HepG2 (cell line): ENCODE measurements around the gene SRCIN1. TPM values are rescaled to one million over a fixed set of nuclear protein-coding genes. Genes with fewer than 3 reads are reported as not detected.
A peak's percentile ranks its signal among the peaks of the same experiment; 100 is the strongest.

Source experiments
- CHCHD3 ChIP-seq: sonication (generic); formaldehyde crosslinking; IDR thresholded peaks from 2 replicates; pipeline ENCODE4 v1.8.0; 2022; ENCODE audit warnings: mild to moderate bottlenecking, missing genetic modification reagents, moderate library complexity
- FOSL2 ChIP-seq: sonication (generic); formaldehyde crosslinking; IDR thresholded peaks from 2 replicates; pipeline ENCODE4 v1.4.0; 2020; ENCODE audit warnings: missing genetic modification reagents
- GZF1 ChIP-seq: sonication (generic); formaldehyde crosslinking; IDR thresholded peaks from 2 replicates; pipeline ENCODE4 v1.5.1; 2020; ENCODE audit warnings: mild to moderate bottlenecking, missing genetic modification reagents
- HNF4G ChIP-seq, 2 experiments: sonication (generic) in 1 of 2; formaldehyde crosslinking in 1 of 2; IDR thresholded peaks; 2 replicates each; pipeline versions ENCODE4 v1.4.0 to v1.6.1; 2011 to 2020; ENCODE audit warnings: borderline replicate concordance in 2 of 2, low read depth in 2 of 2, mild to moderate bottlenecking in 2 of 2, low read length in 1 of 2, missing genetic modification reagents in 1 of 2, moderate library complexity in 1 of 2
- KDM5A ChIP-seq: fragments of 200-600 bp; sonication (generic); IDR thresholded peaks from 2 replicates; pipeline ENCODE4 v1.7.0; 2018; ENCODE audit warnings: antibody characterized with exemption, mild to moderate bottlenecking, low read length, borderline replicate concordance
- MED8 ChIP-seq: sonication (generic); formaldehyde crosslinking; IDR thresholded peaks from 2 replicates; pipeline ENCODE4 v1.8.1; 2023; ENCODE audit warnings: mild to moderate bottlenecking, missing genetic modification reagents; ENCODE audit not compliant: insufficient replicate concordance
- MZF1 ChIP-seq: sonication (generic); formaldehyde crosslinking; IDR thresholded peaks from 2 replicates; pipeline ENCODE4 v1.8.1; 2023; ENCODE audit warnings: mild to moderate bottlenecking, missing genetic modification reagents, borderline replicate concordance
- NONO ChIP-seq, 2 experiments: fragments of 450-650 bp in 1 of 2; sonication (generic) in 1 of 2; formaldehyde crosslinking in 1 of 2; IDR thresholded peaks in 1 of 2; conservative IDR thresholded peaks in 1 of 2; 2 replicates each; pipeline versions ENCODE4 v1.6.1 to v1.8.0; 2017 to 2022; ENCODE audit warnings: mild to moderate bottlenecking in 1 of 2, missing genetic modification reagents in 1 of 2, moderate library complexity in 1 of 2
- PAWR ChIP-seq: sonication (generic); formaldehyde crosslinking; IDR thresholded peaks from 2 replicates; pipeline ENCODE4 v1.4.0; 2020; ENCODE audit warnings: missing genetic modification reagents, mild to moderate bottlenecking, borderline replicate concordance
- PHF8 ChIP-seq: sonication (generic); formaldehyde crosslinking; IDR thresholded peaks from 2 replicates; pipeline ENCODE4 v1.5.0; 2020; ENCODE audit warnings: missing genetic modification reagents
- TEAD3 ChIP-seq: optimal IDR thresholded peaks from 2 replicates; pipeline ENCODE3; 2016; ENCODE audit warnings: borderline replicate concordance
- ZMYM4 ChIP-seq: sonication (generic); formaldehyde crosslinking; IDR thresholded peaks from 2 replicates; pipeline ENCODE4 v1.8.1; 2023; ENCODE audit warnings: mild to moderate bottlenecking, missing genetic modification reagents
- ZNF180 ChIP-seq: sonication (generic); formaldehyde crosslinking; IDR thresholded peaks from 2 replicates; pipeline ENCODE4 v1.4.0; 2020; ENCODE audit warnings: low read depth, missing genetic modification reagents, borderline replicate concordance
- ZNF20 ChIP-seq: sonication (generic); formaldehyde crosslinking; IDR thresholded peaks from 2 replicates; pipeline ENCODE4 v1.4.0; 2020; ENCODE audit warnings: mild to moderate bottlenecking, moderate library complexity, missing genetic modification reagents
- ZNF672 ChIP-seq: sonication (generic); formaldehyde crosslinking; IDR thresholded peaks from 2 replicates; pipeline ENCODE4 v1.8.1; 2022; ENCODE audit warnings: missing genetic modification reagents
- ZNF780A ChIP-seq: sonication (generic); formaldehyde crosslinking; IDR thresholded peaks from 2 replicates; pipeline ENCODE4 v1.8.0; 2022; ENCODE audit warnings: mild to moderate bottlenecking, missing genetic modification reagents, moderate library complexity
- ZNF879 ChIP-seq: sonication (generic); formaldehyde crosslinking; IDR thresholded peaks from 2 replicates; pipeline ENCODE4 v1.8.1; 2023; ENCODE audit warnings: missing genetic modification reagents
- polyA plus RNA-seq, 8 experiments: library from polyadenylated mRNA; depleted of rRNA in 3 of 8; stranded (reverse) in 7 of 8; unstranded in 1 of 8; fragments of >200 nt; fragmentation: Illumina TruSeq in 4 of 8; extraction: Trizol in 4 of 8; gene quantifications; 2 replicates each; pipeline versions ENCODE4 v1.2.1 to v1.2.3, GENCODE V29; 2011 to 2016; ENCODE audit warnings: low read depth in 4 of 8, missing spikeins in 1 of 8, mixed read lengths in 1 of 8; ENCODE audit not compliant: insufficient read depth in 1 of 8
- total RNA-seq, 5 experiments: library from RNA; depleted of rRNA; stranded (reverse); fragments of >200 nt; fragmentation: Illumina TruSeq; extraction: Trizol; gene quantifications; 2 replicates each; pipeline ENCODE4 v1.2.3, GENCODE V29; 2016; ENCODE audit warnings: low read depth in 1 of 5
- TF ChIP-seq, protein P1 (sequence below): sonication (generic); formaldehyde crosslinking; IDR thresholded peaks from 2 replicates; pipeline ENCODE4 v1.5.1; 2020; ENCODE audit warnings: mild to moderate bottlenecking, missing genetic modification reagents, moderate library complexity
- TF ChIP-seq, protein P2 (sequence below): sonication (generic); formaldehyde crosslinking; IDR thresholded peaks from 2 replicates; pipeline ENCODE4 v1.8.1; 2022; ENCODE audit warnings: low read depth, mild to moderate bottlenecking, missing genetic modification reagents

Gene SRCIN1
- total and polyA plus RNA-seq, 2 of the 13 experiments (the other 11 are each of a cell fraction or from before 2014, with no cell fraction given): 1.2 to 9.6 TPM

- TF ChIP-seq ZNF672 (CRISPR knock-in tag) (no peak), MZF1 (CRISPR knock-in tag) (no peak), ZNF20 (CRISPR knock-in tag) (no peak), FOSL2 (CRISPR knock-in tag) (peak; percentile 33; the same call in 1 of the 2 replicates), PAWR (no peak), PHF8 (0 out of 2 replicates have a peak, but pooled peaks have one; percentile 4), KDM5A (no peak), HNF4G (IDR thresholded peaks at IDR 0.05; ENCODE audit: borderline replicate concordance, low read depth, low read length) (no peak), HNF4G (CRISPR knock-in tag; IDR thresholded peaks at IDR 0.05; ENCODE audit: borderline replicate concordance, low read depth) (peak; percentile 80; the same call in 1 of the 2 replicates), ZMYM4 (CRISPR knock-in tag) (no peak), TEAD3 (CRISPR knock-in tag) (peak; percentile 85), ZNF180 (CRISPR knock-in tag) (no peak), GZF1 (CRISPR knock-in tag) (no peak), ZNF780A (CRISPR knock-in tag) (no peak), NONO (IDR thresholded peaks at IDR 0.05) (no peak), NONO (CRISPR knock-in tag; conservative IDR thresholded peaks at IDR 0.05) (no peak), MED8 (no peak), CHCHD3 (no peak), ZNF879 (CRISPR knock-in tag) (no peak; the same call in 1 of the 2 replicates)
- TF ChIP-seq, protein P1, sequence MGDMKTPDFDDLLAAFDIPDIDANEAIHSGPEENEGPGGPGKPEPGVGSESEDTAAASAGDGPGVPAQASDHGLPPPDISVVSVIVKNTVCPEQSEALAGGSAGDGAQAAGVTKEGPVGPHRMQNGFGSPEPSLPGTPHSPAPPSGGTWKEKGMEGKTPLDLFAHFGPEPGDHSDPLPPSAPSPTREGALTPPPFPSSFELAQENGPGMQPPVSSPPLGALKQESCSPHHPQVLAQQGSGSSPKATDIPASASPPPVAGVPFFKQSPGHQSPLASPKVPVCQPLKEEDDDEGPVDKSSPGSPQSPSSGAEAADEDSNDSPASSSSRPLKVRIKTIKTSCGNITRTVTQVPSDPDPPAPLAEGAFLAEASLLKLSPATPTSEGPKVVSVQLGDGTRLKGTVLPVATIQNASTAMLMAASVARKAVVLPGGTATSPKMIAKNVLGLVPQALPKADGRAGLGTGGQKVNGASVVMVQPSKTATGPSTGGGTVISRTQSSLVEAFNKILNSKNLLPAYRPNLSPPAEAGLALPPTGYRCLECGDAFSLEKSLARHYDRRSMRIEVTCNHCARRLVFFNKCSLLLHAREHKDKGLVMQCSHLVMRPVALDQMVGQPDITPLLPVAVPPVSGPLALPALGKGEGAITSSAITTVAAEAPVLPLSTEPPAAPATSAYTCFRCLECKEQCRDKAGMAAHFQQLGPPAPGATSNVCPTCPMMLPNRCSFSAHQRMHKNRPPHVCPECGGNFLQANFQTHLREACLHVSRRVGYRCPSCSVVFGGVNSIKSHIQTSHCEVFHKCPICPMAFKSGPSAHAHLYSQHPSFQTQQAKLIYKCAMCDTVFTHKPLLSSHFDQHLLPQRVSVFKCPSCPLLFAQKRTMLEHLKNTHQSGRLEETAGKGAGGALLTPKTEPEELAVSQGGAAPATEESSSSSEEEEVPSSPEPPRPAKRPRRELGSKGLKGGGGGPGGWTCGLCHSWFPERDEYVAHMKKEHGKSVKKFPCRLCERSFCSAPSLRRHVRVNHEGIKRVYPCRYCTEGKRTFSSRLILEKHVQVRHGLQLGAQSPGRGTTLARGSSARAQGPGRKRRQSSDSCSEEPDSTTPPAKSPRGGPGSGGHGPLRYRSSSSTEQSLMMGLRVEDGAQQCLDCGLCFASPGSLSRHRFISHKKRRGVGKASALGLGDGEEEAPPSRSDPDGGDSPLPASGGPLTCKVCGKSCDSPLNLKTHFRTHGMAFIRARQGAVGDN (CRISPR knock-in tag): no peak; the same call in 1 of the 2 replicates
- TF ChIP-seq, protein P2, sequence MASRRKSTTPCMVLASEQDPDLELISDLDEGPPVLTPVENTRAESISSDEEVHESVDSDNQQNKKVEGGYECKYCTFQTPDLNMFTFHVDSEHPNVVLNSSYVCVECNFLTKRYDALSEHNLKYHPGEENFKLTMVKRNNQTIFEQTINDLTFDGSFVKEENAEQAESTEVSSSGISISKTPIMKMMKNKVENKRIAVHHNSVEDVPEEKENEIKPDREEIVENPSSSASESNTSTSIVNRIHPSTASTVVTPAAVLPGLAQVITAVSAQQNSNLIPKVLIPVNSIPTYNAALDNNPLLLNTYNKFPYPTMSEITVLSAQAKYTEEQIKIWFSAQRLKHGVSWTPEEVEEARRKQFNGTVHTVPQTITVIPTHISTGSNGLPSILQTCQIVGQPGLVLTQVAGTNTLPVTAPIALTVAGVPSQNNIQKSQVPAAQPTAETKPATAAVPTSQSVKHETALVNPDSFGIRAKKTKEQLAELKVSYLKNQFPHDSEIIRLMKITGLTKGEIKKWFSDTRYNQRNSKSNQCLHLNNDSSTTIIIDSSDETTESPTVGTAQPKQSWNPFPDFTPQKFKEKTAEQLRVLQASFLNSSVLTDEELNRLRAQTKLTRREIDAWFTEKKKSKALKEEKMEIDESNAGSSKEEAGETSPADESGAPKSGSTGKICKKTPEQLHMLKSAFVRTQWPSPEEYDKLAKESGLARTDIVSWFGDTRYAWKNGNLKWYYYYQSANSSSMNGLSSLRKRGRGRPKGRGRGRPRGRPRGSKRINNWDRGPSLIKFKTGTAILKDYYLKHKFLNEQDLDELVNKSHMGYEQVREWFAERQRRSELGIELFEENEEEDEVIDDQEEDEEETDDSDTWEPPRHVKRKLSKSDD (CRISPR knock-in tag): peak; percentile 47; the same call in 1 of the 2 replicates
These were observed 12.4 kb upstream of the SRCIN1 start (continued) for GRCh38 chr17:38617967-38618760.
